Stimulated activated CD8-positive, alpha-beta memory T cell treated with anti-CD3 and anti-CD28 coated beads, Interleukin-7, amount 100 ng/mL, for 4 hours (primary cell): ENCODE measurements around the gene HMGCL.

Source experiments
- DNase-seq, 2 donors: peaks; one replicate each; pipeline ENCODE4 v3.0.0-alpha.2; 2020; ENCODE audit warnings: low read depth in 2 of 2

Gene HMGCL

GRCh38 chr1:23776217-23776616, 49.0 kb downstream of the HMGCL start:
- no peak for DNase-seq

- DNase-seq: no peak
Observed at GRCh38 chr1:23774174-23774880, 50.9 kb downstream of the HMGCL start.

GRCh38 chr1:23772854-23773242, 52.4 kb downstream of the HMGCL start:
- DNase-seq: no peak

- DNase-seq: peak; percentile 72 to 77
Observed at GRCh38 chr1:23772049-23772853, 53.0 kb downstream of the HMGCL start.

GRCh38 chr1:23768733-23769132, 56.5 kb downstream of the HMGCL start:
- DNase-seq: no peak

- no peak for DNase-seq
Observed at GRCh38 chr1:23763041-23763577, 62.1 kb downstream of the HMGCL start.

GRCh38 chr1:23759277-23759676, 66.0 kb downstream of the HMGCL start:
- DNase-seq: no peak

GRCh38 chr1:23757812-23758211, 67.4 kb downstream of the HMGCL start:
- DNase-seq: no peak

- no peak for DNase-seq
Observed at GRCh38 chr1:23756676-23757075, 68.6 kb downstream of the HMGCL start.

- DNase-seq: no peak
Observed at GRCh38 chr1:23752909-23753308, 72.3 kb downstream of the HMGCL start.
